Measurements from ENCODE around the gene BABAM2.
"Not testable (repeated sequence)": the region's sequence is repeated elsewhere in the genome, so short reads cannot be mapped to it uniquely, and the experiment has no call there.

BABAM2 gene

DNA sequence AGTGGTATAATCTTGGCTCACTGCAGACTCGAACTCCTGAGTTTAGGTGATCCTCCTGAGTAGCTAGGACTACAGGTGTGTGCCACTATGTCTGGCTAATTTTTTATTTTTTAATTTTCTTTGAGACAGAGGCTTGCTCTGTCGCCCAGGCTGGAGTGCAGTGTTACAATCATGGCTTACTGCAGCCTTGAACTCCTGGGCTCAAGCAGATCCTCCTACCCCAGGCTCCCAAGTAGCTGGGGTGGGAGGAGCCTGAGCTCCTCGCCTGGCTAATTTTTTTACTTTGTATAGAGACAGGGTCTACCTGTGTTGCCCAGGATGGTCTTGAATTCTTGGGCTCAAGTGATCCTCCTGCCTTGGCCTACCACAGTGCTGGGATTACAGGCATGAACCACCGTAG lies 62.5 kb downstream of the BABAM2 start:
- DNase-seq = no peak

DNA sequence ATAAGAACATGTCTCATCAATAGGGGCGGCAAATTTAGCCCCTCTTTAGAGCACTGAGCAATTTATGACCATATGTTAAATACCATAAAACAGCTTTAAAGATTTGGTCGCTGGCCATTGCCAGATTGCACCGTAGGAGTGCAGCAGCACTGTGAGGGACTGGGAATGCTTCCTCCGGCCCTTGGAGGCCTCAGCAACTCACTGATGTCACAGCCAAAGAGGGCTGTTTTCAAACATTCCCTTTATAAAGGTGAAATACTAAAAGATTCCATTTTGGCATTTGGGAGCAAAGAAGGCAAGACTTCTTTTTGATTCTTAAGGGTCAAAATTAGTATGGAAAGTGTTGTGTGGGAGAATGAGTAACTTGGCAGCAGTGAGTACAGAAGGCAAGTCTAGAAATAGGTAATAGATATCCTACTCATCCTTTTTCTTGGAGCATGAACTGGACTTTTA lies 63.7 kb downstream of the BABAM2 start:
- no peak for DNase-seq

DNA sequence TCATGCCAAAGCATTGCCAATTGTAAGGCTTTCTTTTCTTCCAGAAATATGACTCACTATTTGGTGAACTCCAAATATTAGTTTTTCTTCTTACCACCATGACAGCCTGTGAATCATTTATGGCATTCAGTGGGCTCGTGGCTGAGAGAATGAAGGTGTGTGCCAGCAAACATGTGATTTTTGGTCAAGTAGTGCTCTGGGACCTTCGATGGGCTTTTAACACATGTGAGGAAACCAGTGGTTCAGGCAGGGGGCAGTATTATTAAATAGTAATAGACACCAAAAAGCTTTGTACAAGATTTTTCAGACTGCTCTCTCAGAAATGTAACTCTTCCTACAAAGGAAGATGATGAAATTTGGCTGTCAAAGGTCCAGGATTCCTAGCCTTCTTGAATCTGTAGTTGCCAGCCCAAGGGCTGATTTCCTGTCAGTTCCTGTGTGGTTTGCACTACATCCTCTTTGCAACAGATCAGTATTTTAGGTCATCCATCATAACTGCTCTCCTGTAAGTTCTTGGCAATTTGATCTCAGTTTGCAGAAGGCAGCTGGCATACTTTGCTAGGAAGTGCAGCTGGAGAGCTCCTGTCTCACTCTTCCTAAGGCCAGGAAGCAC lies 64.3 kb downstream of the BABAM2 start:
- peak; percentile 27 for DNase-seq

DNA sequence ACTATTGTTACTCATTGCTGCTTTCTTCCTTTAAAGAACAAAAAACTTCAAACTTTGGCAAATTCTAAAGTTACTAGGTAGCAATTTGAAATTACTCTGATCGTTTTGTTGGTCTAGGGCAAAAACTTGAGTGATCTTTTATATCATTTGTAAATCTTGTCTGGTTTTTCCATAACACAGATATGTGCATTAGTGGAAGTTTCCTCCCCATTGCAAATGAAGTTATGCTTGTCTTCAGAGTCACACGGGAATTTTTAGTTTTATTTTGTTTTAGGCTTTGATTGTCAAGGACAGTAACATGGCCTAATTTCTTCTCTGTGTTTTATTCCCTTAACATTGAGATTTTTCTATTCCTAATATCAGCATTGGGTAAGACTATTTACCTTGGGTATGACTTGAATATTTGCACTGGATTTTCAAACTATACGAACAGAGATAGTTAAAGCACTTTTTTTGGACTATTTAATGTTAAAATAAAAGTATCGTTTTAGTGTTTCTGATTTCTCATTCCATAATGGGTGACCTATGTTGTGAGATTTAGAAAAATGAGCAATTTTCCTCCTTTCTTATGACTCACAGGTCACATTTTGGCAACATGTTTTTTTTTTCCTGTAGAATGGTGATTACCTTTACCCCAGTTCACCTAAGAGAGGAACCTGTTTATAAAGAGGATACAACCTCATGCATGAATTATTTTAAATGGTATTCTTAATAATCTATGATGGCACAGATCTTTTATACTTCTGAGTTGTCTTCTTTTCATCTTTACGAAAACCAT lies 65.0 kb downstream of the BABAM2 start:
- no peak for DNase-seq

DNA sequence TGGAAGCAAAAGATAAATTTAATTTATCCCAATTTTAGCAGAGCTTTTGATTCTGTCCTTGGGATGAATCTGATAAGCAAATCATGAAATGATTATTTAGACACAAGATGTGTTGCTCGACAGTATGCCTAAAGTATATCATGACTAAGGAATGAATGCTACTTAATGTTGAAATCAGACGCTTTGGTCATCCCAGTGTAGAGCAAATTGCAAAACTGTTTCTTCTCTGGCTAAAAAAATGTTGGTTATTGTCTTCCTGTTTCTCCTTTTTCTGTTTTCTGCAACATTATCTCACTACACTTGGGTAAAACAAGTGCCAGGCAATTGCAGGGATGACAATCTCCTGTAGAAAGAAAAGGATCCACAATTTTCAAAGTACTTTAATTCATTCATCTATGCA lies 66.4 kb downstream of the BABAM2 start:
- no peak for DNase-seq

DNA sequence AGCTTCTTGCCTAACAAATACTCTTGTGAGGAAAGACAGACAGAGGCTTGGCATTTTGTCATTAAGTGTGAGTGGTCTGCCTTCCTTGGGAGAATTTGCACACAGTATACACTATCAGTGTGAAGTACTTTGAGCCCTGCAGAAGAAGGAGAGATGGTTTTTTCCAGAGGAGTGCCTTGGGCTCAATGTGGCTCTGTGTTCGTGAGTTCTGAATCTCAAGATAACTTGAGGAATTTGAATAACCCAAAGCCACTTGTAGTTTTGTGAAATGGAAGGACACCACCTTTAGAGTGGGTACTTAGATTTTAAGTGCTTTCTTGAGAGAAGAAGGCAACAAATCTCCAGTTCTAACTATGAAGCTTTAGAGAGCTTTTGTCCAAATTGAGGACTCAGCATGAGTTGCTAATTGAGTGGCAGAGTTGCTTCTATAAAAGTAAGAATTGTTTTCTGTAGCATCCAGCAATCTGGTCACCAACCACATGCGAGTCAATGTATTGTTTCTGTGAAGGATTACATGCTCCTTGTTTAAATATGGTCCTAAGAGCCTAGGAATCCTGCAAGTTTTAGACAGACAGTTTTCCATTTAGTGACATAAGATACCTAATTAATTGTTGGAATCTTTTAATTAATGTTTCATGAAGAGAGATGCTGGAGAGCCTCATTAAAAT lies 68.3 kb downstream of the BABAM2 start:
- DNase-seq = no peak

DNA sequence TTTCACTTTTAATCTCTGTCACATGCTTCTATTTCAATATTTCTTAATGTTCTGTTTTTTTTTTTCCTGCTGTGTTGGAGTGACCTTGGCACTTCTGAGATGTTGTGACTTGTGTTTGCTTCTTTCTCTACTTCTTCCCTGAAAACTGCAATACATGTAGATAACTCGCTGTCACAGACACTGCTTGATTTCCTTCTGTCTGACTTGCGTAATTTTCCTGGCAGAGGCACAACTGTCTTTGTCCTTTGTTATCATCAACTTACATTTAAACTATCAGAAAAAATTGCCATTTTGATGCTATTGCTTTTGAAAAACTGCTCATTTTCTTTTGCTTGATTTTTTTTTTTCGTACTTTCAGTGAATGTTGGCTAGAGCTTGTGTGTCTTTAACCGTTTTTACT lies 69.0 kb downstream of the BABAM2 start:
- DNase-seq = no peak

DNA sequence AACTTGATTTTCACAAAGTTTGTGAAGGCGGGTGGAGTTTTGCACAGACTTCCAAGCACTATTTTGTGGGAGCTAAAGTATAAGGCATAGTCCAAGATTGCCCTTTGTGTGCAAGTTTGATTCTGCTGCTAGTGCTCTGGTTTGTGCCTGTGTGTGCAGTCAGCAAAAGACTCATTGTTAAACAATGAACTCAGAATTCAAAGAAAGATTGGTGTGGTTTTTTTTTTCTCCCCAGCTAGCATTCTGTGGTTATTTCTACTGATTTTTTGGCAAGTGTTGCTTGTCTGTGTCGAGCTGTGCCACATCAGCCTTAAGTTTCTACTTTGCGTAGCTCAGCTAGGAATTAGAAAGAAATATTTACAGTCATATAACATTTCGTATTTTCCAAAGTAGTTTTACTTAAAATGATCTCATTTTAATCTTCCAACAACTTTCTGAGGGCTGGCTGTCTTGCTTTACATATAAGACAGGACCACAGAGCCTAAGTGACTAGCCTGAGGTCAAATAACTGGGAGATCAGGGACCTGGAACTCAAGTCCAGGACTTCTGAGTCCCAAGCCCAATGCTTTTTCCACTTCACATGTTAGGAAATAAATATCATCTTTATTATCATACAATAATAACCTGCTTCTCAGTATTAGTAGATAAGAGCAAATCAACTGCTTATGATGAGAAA lies 69.8 kb downstream of the BABAM2 start:
- DNase-seq = no peak

DNA sequence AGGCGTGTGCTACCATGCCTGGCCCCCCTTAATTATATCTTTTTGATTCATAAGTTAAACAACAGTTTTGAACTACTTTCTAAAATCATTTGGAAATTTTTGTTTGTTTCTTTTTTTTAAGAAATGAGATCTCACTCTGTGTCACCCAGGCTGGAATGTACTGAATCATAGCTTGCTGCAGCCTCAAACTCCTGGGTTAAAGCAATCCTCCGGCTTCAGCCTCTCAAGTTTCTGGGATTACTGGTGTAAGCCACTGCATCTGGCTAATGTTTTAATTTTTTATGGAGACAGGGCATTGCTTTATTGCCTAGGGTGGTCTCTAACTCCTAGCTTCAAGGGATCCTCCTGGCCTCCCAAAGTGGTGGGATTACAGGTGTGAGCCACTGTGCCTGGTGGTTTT lies 71.5 kb downstream of the BABAM2 start:
- DNase-seq = no peak

DNA sequence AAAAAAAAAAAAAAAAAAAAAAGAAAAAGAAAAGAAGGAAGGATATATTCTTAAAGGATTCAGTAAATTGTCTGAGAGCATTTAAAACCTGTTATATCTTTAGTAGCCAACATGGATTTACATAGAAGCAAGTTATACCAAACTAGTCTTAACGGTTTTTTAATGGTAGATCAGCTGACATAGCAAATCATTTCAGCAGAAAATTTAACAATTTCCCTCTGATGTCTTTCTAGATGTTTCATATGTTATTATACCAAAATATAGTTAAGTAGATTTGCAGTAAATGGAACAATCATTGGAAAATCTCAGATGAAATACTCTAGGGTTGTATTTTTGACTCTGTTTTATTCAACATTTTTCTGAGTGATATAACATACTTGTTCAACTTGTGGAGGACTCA lies 72.9 kb downstream of the BABAM2 start:
- no peak for DNase-seq

DNA sequence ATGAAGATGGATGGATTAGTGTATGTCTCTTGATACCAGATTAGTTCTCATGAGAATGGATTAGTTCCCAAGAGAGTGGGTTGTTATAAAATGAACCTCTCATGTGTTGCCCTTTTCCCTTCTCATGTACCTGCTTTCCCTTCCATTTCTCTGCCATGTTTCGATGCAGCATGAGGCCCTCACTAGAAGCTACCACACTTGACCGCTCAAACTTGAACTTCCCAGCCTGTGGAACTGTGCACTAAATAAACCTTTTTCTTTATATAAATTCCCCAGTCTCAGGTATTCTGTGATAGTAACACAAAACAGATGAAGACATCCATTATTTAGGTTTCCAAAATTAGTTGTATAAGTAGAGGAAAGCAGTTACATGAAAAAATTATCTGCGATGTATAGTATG lies 73.5 kb downstream of the BABAM2 start:
- no peak for DNase-seq

DNA sequence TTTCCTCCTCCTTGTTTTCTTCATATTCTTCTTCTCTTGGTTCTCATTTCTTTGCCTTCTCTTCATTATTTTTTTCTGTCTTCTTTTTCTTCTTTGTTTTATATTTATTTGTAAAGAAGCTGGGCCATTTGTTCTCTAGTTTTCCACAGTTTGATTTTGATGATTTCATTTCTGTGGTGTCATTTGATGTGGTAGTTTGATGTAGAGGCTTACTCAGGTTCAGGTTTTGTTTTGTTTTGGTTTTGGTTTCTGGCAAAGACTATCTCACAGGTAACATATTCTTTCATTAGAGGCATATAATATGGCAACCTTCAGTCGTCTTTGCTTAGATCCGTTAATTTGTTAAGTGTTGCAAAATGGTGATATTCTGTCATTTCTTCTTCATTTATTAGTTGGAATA lies 75.3 kb downstream of the BABAM2 start:
- DNase-seq = no peak

DNA sequence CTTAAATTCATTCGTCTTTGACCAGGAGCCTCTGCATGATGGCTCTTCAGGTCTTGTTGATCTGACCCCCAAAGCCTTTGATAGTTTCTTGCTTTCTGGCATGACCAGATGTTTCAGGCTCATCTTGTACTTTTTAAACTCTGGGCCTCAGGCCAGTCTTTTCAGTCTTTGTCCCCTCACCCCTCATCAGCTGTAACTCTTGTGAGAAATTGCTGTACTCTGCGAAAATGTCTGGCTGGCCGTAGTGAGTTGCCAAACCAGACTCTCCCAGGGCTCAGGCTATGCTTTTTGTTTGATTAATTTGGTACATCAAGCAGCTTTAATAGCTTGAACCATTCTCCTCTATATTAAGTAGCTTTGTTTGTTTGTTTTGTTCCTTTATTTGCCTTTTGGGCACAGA lies 75.9 kb downstream of the BABAM2 start:
- DNase-seq = no peak

DNA sequence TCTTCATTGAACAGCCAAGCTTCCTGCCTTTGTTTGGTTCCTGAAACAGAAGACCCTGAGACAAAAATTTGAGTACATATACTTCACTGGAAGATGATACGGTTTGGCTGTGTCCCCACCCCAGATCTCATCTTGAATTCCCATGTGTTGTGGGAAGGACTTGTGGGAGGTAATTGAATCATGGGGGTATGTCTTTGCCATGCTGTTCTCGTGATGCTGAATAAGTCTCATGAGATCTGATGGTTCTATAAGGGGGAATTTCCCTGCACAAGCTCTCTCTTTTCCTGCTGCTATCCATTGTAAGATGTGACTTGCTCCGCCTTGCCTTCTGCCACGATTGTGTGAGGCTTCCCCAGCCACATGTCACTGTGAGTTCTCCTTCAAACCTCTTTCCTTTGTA lies 76.5 kb downstream of the BABAM2 start:
- DNase-seq = no peak

DNA sequence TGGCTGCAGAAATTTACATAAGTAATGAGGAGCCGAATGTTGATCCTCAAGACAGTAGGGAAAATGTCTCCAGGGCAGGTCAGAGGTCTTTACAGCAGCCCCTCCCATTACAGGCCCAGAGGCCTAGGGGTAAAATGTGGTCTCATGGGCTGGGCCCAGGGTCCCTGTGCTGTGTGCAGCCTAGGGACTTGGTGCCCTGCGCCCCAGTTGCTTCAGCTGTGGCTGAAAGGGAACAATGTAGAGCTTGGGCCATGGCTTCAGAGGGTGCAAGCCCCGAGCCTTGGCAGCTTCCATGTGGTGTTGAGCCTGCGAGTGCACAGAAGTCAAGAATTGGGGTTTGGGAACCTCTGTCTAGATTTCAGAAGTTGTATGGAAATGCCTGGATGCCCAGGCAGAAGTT lies 77.5 kb downstream of the BABAM2 start:
- not testable (repeated sequence) for DNase-seq

DNA sequence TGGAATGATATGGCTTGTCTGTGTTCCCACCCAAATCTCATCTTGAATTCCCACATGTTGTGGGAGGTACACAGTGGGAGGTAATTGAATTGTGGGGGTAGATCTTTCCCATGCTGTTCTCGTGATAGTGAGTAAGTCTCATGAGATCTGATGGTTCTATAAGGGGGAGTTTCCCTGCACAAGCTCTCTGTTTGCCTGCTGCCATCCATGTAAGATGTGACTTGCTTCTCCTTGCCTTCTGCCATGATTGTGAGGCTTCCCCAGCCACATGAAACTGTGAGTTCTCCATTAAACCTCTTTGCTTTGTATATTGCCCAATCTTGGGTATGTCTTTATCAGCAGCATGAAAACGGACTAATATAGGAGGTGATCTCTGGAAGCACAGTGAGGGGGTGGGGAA lies 78.4 kb downstream of the BABAM2 start:
- not testable (repeated sequence) for DNase-seq

DNA sequence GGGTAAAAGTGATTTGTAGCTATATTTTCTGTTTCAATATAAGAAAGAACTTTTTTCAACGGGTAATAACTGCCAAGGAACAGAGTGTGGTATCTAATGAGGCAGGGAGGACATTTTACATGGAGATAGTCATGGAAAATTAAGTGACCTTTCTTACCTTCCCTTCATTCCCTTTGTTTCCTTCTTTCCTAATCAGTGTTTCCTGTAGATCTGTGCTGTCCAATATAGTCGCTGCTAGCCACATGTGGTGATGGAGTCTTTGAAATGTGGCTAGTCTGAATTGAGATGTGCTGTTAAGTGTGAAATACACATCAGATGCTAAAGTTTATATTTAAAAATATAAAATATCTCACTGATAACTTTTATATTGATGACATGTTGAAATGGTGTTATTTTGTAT lies 81.8 kb downstream of the BABAM2 start:
- DNase-seq = no peak

DNA sequence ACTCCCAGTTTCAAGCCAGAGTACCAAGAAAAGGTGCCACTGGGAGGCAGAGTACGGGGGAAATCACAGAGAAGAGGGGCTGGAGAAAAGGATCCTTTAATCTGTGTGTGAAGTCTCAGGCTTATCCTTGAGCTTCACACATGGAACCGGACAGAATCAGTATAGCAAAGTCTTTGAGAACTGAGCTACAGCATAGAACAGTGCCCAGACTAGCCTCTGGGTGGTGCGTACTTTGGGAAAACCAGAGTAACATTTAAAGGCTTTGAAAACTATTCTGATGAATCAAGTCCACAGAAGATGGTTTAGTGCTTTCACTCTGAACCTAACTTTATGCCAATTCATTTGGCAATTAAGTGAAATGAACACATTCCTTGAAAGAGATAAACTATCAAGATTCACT lies 83.1 kb downstream of the BABAM2 start:
- no peak for DNase-seq

DNA sequence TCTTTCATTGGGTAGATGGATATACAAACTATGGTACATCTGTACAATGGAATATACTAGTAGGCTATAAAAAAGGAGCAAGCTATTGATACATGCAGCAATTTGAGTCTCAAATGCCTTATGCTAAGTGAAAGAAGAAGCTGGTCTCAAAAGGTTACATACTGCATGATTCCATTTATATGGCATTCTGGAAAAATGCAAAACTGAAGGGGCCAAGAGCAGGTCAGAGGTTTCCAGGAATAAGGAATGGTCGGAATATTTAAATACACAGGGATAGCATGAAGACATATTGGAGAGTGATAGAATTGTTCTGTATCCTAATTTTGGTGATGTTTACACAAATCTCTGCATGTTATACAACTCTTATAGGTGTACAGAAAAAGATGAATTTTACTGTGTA lies 85.8 kb downstream of the BABAM2 start:
- no peak for DNase-seq

DNA sequence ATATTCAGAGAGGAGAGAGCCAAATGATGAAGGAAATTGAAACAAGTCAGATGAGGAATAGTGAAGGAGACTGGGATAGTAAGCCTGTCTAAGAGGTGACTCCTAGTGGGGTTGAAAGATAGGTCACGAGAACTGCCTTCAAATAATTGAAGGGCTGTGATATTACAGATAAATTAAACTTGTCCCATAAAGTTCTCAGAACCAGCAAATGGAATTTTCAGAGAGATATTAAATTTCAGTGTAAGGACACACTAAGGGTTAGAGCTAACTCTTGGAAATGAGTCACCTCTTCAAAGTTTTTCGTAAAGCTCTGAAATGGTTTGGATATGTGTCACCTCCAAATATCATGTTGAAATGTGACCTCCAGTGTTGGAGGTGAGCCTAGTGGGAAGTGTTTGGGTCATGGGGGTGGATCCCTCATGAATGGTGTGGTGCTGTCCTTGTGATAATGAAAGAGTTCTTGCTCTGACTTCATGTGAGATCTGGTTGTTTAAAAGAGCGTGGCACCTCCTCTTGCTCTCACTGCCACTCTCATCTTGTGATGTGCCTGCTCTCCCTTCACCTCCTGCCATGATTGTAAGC lies 87.3 kb downstream of the BABAM2 start:
- no peak for DNase-seq

DNA sequence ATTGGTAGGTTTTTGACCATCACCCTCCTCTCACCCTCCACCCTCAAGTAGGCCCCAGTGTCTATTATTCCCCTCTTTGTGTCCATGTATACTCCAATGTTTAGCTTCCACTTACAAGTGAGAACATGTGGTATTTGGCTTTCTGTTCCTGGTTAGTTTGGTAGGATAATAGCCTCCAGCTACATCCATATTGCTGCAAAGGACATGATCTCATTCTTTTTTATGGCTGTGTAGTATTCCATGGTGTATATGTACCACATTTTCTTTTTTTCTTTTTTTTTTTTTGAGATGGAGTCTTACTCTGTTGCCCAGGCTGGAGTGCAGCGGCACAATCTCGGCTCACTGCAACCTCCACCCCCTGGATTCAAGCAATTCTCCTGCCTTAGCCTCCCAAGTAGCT lies 88.2 kb downstream of the BABAM2 start:
- DNase-seq = not testable (repeated sequence)

DNA sequence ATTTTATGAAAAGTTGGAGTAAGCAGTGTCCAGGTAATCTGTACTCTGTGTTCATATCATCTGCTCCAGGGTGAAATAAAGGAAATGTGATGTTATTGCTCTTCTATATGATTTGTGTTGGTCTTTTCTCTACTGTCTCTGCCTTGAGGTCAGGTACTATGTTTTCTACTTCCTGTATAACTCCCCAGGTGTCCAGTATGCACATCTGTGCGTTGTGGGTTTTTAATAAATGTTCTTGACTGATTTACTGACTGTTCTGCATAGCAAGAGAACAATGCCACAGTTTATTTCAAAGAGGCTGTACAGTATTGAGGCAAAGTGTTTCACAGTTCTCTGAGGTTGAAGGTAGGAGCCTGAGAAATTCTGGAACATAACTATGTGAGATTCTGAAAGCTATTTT lies 89.7 kb downstream of the BABAM2 start:
- no peak for DNase-seq

DNA sequence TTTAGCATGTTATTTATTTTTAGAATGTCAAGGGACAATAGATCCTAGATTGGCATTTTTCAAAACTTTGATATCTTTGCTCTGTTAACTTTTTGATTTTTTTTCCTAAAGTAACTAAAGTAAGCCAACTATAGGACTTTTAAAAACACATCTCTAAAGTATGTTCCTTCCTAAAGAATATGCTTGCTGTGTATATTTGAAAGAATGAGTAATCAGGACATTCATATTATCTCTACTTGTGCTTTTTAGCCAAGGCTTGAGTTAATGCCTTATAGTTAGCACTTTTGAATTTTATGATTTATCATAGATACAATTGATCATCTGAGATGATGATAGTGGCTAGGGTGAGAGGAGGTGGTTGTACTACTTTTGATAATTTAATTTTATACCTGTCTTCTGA lies 93.6 kb downstream of the BABAM2 start:
- DNase-seq = no peak
